Amygdala (tissue), 56 donors: ENCODE data around the gene SPPL3.
"Not testable (repeated sequence)": the region's sequence is repeated elsewhere in the genome, so short reads cannot be mapped to it uniquely, and the experiment has no call there.

Source experiments
- DNase-seq, 56 donors: peaks; one replicate each; lab custom pipeline; 2025; lab: John Stamatoyannopoulos, UW

Gene SPPL3

GRCh38 chr12:120845696-120846095 lies 58.5 kb downstream of the SPPL3 start:
- no peak for DNase-seq

GRCh38 chr12:120844768-120845449 lies 59.2 kb downstream of the SPPL3 start:
- DNase-seq: peak in 6 of 56 donors; percentile 11 to 35 (median 26)

GRCh38 chr12:120844297-120844696 lies 59.9 kb downstream of the SPPL3 start:
- DNase-seq: no peak

GRCh38 chr12:120843472-120843871 lies 60.7 kb downstream of the SPPL3 start:
- DNase-seq: no peak

- DNase-seq: no peak
These were observed 61.6 kb downstream of the SPPL3 start for GRCh38 chr12:120842595-120842994.

- peak in 1 of 56 donors; percentile 27 for DNase-seq
These were observed 62.6 kb downstream of the SPPL3 start for GRCh38 chr12:120841525-120841924.

GRCh38 chr12:120839503-120839902 lies 64.7 kb downstream of the SPPL3 start:
- no peak for DNase-seq

- not testable (repeated sequence) for DNase-seq
These were observed 65.4 kb downstream of the SPPL3 start for GRCh38 chr12:120838629-120839383.

GRCh38 chr12:120836114-120836684 lies 68.0 kb downstream of the SPPL3 start:
- DNase-seq: no peak

- DNase-seq: no peak
These were observed 68.5 kb downstream of the SPPL3 start for GRCh38 chr12:120835657-120836056.

GRCh38 chr12:120835304-120835612 lies 68.9 kb downstream of the SPPL3 start:
- no peak for DNase-seq

GRCh38 chr12:120834489-120835303 lies 69.5 kb downstream of the SPPL3 start:
- DNase-seq: no peak

GRCh38 chr12:120833849-120834248 lies 70.3 kb downstream of the SPPL3 start:
- DNase-seq: no peak

- DNase-seq: no peak
These were observed 71.4 kb downstream of the SPPL3 start for GRCh38 chr12:120832737-120833136.

GRCh38 chr12:120831648-120832267 lies 72.4 kb downstream of the SPPL3 start:
- peak in 1 of 56 donors; percentile 13 for DNase-seq

- no peak for DNase-seq
These were observed 73.2 kb downstream of the SPPL3 start for GRCh38 chr12:120830966-120831365.

GRCh38 chr12:120830052-120830940 lies 73.9 kb downstream of the SPPL3 start:
- DNase-seq: no peak

GRCh38 chr12:120826335-120826734 lies 77.8 kb downstream of the SPPL3 start:
- DNase-seq: no peak

GRCh38 chr12:120825337-120825736 lies 78.8 kb downstream of the SPPL3 start:
- no peak for DNase-seq
